OCI-LY1 (cell line): ENCODE measurements around the gene LIPC.

Experiments used
- CTCF ChIP-seq: fragments of 200-600 bp; sonication (generic), shearing (Covaris generic); IDR thresholded peaks from 2 replicates; pipeline ENCODE4 v1.5.1; 2017; ENCODE audit warnings: mild to moderate bottlenecking, antibody characterized with exemption, low read length, moderate library complexity, mixed read lengths
- EZH2 ChIP-seq: fragments of 200-600 bp; sonication (generic), shearing (Covaris generic); IDR thresholded peaks from 2 replicates; pipeline ENCODE4 v1.8.0; 2017; ENCODE audit warnings: borderline replicate concordance, mixed run types, mild to moderate bottlenecking, antibody characterized with exemption, low read length, moderate library complexity, mixed read lengths

DNA sequence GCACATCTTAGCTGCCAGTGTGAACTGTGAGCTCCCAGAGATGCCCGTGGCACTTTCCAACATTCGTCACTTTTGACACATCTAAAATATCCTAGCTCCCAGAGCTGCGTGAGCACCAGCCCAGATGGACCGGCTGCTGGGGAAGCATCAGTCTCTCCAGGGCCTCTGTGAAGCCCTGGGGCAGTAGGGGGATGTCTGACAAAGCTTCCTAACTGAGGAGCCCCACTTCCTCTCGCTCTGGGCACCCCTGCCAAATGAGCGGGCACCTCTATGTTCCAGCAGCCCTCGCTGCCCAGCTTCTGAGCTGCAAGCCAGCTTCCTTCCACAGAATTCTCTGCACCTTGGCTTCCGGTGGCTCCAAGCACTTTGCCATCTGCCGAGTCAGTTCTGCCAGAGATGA lies 91.1 kb downstream of the LIPC start:
- no peak for TF ChIP-seq CTCF
- TF ChIP-seq EZH2: no peak
